WTC11 (cell line): ENCODE data around the gene HRH1. TPM values are rescaled to one million over a fixed set of nuclear protein-coding genes. Genes with fewer than 3 reads are reported as not detected.

Experiments
- ATAC-seq: fragments of 200-7000 bp; cut with Tn5 transposase; 2 replicates; pipeline ENCODE4 v1.10.0; 2021; ENCODE audit warnings: mild to moderate bottlenecking, moderate library complexity
- CTCF ChIA-PET: fragments of 300-600 bp; sonication (Branson Sonifier 250); formaldehyde crosslinking; loops from one replicate; lab custom pipeline; 2021; ENCODE audit warnings: antibody characterized with exemption; lab: Charles Lee
- POLR2A ChIA-PET: fragments of 350-600 bp; sonication (Branson Sonifier 250); formaldehyde crosslinking; loops from one replicate; lab custom pipeline; 2021; ENCODE audit warnings: antibody characterized with exemption; lab: Charles Lee
- DNase-seq: peaks from one replicate; pipeline ENCODE4 v3.0.0; 2021; ENCODE audit warnings: low spot score
- H3K27ac Mint-ChIP-seq: 2 replicates; pipeline ENCODE4 v1.8.0; 2021; ENCODE audit warnings: mixed read lengths
- H3K27me3 Mint-ChIP-seq: 2 replicates; pipeline ENCODE4 v1.8.0; 2021; ENCODE audit warnings: low read depth, mild to moderate bottlenecking, moderate library complexity, mixed read lengths
- H3K36me3 Mint-ChIP-seq: 2 replicates; pipeline ENCODE4 v1.8.0; 2021; ENCODE audit warnings: mixed read lengths
- H3K4me1 Mint-ChIP-seq: 2 replicates; pipeline ENCODE4 v1.8.0; 2022; ENCODE audit warnings: mixed read lengths
- H3K4me3 Mint-ChIP-seq: 2 replicates; pipeline ENCODE4 v1.8.0; 2021; ENCODE audit warnings: mild to moderate bottlenecking, moderate library complexity, mixed read lengths
- H3K9me3 Mint-ChIP-seq: 2 replicates; pipeline ENCODE4 v1.8.0; 2021; ENCODE audit warnings: mixed read lengths
- ATF1 ChIP-seq: sonication (generic); formaldehyde crosslinking; IDR thresholded peaks from 2 replicates; pipeline ENCODE4 v1.8.1; 2023; ENCODE audit warnings: mild to moderate bottlenecking, moderate library complexity, missing genetic modification reagents
- ATF6 ChIP-seq: sonication (generic); formaldehyde crosslinking; IDR thresholded peaks from 2 replicates; pipeline ENCODE4 v1.8.1; 2023; ENCODE audit warnings: mild to moderate bottlenecking, missing genetic modification reagents
- CREB1 ChIP-seq: sonication (generic); formaldehyde crosslinking; IDR thresholded peaks from 2 replicates; pipeline ENCODE4 v1.8.0; 2023; ENCODE audit warnings: mild to moderate bottlenecking, missing genetic modification reagents
- ESRRA ChIP-seq: sonication (generic); formaldehyde crosslinking; IDR thresholded peaks from 2 replicates; pipeline ENCODE4 v1.8.1; 2022; ENCODE audit warnings: mild to moderate bottlenecking, missing genetic modification reagents, borderline replicate concordance
- GABPB1 ChIP-seq: sonication (generic); formaldehyde crosslinking; IDR thresholded peaks from 2 replicates; pipeline ENCODE4 v1.8.1; 2023; ENCODE audit warnings: mild to moderate bottlenecking, missing genetic modification reagents
- GTF2I ChIP-seq: fragments of 250-450 bp; sonication (Bioruptor Pico); conservative IDR thresholded peaks from 2 replicates; pipeline ENCODE4 v1.4.0; 2021; ENCODE audit warnings: mild to moderate bottlenecking
- RORB ChIP-seq: fragments of 250-450 bp; sonication (Bioruptor Pico); IDR thresholded peaks from 2 replicates; pipeline ENCODE4 v1.9.0; 2021; ENCODE audit warnings: mild to moderate bottlenecking
- TEAD1 ChIP-seq: sonication (generic); formaldehyde crosslinking; IDR thresholded peaks from 2 replicates; pipeline ENCODE4 v1.8.0; 2022; ENCODE audit warnings: mild to moderate bottlenecking, missing genetic modification reagents
- ZNF121 ChIP-seq: sonication (generic); formaldehyde crosslinking; IDR thresholded peaks from 2 replicates; pipeline ENCODE4 v1.8.0; 2023; ENCODE audit warnings: missing genetic modification reagents
- ZNF138 ChIP-seq: sonication (generic); formaldehyde crosslinking; conservative IDR thresholded peaks from 2 replicates; pipeline ENCODE4 v1.8.1; 2022; ENCODE audit warnings: mild to moderate bottlenecking, moderate library complexity, missing genetic modification reagents
- ZNF232 ChIP-seq: sonication (generic); formaldehyde crosslinking; IDR thresholded peaks from 2 replicates; pipeline ENCODE4 v1.8.0; 2022; ENCODE audit warnings: mild to moderate bottlenecking, missing genetic modification reagents
- total RNA-seq: library from RNA; stranded (reverse); gene quantifications from 3 replicates; pipeline ENCODE4 v1.2.3, GENCODE V29; 2021
- TF ChIP-seq, protein P1 (sequence below): sonication (generic); formaldehyde crosslinking; IDR thresholded peaks from 2 replicates; pipeline ENCODE4 v1.8.0; 2022; ENCODE audit warnings: mild to moderate bottlenecking, missing genetic modification reagents
- TF ChIP-seq, protein P2 (sequence below): sonication (generic); formaldehyde crosslinking; conservative IDR thresholded peaks from 2 replicates; pipeline ENCODE4 v1.8.1; 2023; ENCODE audit warnings: mild to moderate bottlenecking, low read depth, missing genetic modification reagents, moderate library complexity
- TF ChIP-seq, protein P3 (sequence below): sonication (generic); formaldehyde crosslinking; IDR thresholded peaks from 2 replicates; pipeline ENCODE4 v1.8.1; 2023; ENCODE audit warnings: mild to moderate bottlenecking, missing genetic modification reagents, moderate library complexity
- TF ChIP-seq, protein P4 (sequence below): fragments of 250-450 bp; sonication (Bioruptor Pico); IDR thresholded peaks from 2 replicates; pipeline ENCODE4 v1.9.0; 2021; ENCODE audit warnings: mild to moderate bottlenecking, borderline replicate concordance
- TF ChIP-seq, protein P5 (sequence below): sonication (generic); formaldehyde crosslinking; IDR thresholded peaks from 2 replicates; pipeline ENCODE4 v1.8.0; 2023; ENCODE audit warnings: mild to moderate bottlenecking, missing genetic modification reagents
- TF ChIP-seq, protein P6 (sequence below): fragments of 250-450 bp; sonication (Bioruptor Pico); IDR thresholded peaks from 2 replicates; pipeline ENCODE4 v2.1.2; 2022; ENCODE audit warnings: mild to moderate bottlenecking, moderate library complexity
- TF ChIP-seq, protein P7 (sequence below): sonication (generic); formaldehyde crosslinking; IDR thresholded peaks from 2 replicates; pipeline ENCODE4 v1.8.1; 2022; ENCODE audit warnings: mild to moderate bottlenecking, missing genetic modification reagents, moderate library complexity, borderline replicate concordance

HRH1 gene
- total RNA-seq, 1 experiment from 2014 or later: not detected

- TF ChIP-seq, protein P1, sequence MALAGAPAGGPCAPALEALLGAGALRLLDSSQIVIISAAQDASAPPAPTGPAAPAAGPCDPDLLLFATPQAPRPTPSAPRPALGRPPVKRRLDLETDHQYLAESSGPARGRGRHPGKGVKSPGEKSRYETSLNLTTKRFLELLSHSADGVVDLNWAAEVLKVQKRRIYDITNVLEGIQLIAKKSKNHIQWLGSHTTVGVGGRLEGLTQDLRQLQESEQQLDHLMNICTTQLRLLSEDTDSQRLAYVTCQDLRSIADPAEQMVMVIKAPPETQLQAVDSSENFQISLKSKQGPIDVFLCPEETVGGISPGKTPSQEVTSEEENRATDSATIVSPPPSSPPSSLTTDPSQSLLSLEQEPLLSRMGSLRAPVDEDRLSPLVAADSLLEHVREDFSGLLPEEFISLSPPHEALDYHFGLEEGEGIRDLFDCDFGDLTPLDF (CRISPR knock-in tag): no peak
- TF ChIP-seq ZNF121 (CRISPR knock-in tag) (no peak), ZNF138 (no peak), ATF1 (no peak), ESRRA (CRISPR knock-in tag) (no peak), ATF6 (CRISPR knock-in tag) (no peak)
- TF ChIP-seq, protein P2, sequence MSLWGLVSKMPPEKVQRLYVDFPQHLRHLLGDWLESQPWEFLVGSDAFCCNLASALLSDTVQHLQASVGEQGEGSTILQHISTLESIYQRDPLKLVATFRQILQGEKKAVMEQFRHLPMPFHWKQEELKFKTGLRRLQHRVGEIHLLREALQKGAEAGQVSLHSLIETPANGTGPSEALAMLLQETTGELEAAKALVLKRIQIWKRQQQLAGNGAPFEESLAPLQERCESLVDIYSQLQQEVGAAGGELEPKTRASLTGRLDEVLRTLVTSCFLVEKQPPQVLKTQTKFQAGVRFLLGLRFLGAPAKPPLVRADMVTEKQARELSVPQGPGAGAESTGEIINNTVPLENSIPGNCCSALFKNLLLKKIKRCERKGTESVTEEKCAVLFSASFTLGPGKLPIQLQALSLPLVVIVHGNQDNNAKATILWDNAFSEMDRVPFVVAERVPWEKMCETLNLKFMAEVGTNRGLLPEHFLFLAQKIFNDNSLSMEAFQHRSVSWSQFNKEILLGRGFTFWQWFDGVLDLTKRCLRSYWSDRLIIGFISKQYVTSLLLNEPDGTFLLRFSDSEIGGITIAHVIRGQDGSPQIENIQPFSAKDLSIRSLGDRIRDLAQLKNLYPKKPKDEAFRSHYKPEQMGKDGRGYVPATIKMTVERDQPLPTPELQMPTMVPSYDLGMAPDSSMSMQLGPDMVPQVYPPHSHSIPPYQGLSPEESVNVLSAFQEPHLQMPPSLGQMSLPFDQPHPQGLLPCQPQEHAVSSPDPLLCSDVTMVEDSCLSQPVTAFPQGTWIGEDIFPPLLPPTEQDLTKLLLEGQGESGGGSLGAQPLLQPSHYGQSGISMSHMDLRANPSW: no peak
Measured at GRCh38 chr3:11155341-11156025, 1.2 kb downstream of the HRH1 start (continued).

- no peaks in the 10 kb centered on the region for H3K9me3 Mint-ChIP-seq
- H3K27ac Mint-ChIP-seq: no peak overlapping the region
- ChIA-PET POLR2A (no interaction called here), CTCF (interaction anchor here (0.6 to 3.9 kb wide), 14 partner anchors 16 to 383 kb away, joined by 3 to 52 read pairs (median 5); partner anchors contain the start of gene ATG7)
- H3K36me3 Mint-ChIP-seq: no peaks in the 10 kb centered on the region
- peaks cover 64% of the 10 kb centered on the region for H3K27me3 Mint-ChIP-seq
- ATAC-seq (no peak), DNase-seq (no peak)
- H3K4me1 Mint-ChIP-seq: peaks cover 12% of the 10 kb centered on the region
- H3K4me3 Mint-ChIP-seq: no peak overlapping the region
- no peak for TF ChIP-seq TEAD1
- no peak for TF ChIP-seq RORB (CRISPR knock-in tag)
- TF ChIP-seq, protein P3, sequence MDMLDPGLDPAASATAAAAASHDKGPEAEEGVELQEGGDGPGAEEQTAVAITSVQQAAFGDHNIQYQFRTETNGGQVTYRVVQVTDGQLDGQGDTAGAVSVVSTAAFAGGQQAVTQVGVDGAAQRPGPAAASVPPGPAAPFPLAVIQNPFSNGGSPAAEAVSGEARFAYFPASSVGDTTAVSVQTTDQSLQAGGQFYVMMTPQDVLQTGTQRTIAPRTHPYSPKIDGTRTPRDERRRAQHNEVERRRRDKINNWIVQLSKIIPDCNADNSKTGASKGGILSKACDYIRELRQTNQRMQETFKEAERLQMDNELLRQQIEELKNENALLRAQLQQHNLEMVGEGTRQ (CRISPR knock-in tag): no peak
- TF ChIP-seq GTF2I (CRISPR knock-in tag): no peak
- TF ChIP-seq, protein P4, sequence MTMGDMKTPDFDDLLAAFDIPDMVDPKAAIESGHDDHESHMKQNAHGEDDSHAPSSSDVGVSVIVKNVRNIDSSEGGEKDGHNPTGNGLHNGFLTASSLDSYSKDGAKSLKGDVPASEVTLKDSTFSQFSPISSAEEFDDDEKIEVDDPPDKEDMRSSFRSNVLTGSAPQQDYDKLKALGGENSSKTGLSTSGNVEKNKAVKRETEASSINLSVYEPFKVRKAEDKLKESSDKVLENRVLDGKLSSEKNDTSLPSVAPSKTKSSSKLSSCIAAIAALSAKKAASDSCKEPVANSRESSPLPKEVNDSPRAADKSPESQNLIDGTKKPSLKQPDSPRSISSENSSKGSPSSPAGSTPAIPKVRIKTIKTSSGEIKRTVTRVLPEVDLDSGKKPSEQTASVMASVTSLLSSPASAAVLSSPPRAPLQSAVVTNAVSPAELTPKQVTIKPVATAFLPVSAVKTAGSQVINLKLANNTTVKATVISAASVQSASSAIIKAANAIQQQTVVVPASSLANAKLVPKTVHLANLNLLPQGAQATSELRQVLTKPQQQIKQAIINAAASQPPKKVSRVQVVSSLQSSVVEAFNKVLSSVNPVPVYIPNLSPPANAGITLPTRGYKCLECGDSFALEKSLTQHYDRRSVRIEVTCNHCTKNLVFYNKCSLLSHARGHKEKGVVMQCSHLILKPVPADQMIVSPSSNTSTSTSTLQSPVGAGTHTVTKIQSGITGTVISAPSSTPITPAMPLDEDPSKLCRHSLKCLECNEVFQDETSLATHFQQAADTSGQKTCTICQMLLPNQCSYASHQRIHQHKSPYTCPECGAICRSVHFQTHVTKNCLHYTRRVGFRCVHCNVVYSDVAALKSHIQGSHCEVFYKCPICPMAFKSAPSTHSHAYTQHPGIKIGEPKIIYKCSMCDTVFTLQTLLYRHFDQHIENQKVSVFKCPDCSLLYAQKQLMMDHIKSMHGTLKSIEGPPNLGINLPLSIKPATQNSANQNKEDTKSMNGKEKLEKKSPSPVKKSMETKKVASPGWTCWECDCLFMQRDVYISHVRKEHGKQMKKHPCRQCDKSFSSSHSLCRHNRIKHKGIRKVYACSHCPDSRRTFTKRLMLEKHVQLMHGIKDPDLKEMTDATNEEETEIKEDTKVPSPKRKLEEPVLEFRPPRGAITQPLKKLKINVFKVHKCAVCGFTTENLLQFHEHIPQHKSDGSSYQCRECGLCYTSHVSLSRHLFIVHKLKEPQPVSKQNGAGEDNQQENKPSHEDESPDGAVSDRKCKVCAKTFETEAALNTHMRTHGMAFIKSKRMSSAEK (CRISPR knock-in tag): no peak
- TF ChIP-seq GABPB1 (CRISPR knock-in tag): no peak
- TF ChIP-seq, protein P5, sequence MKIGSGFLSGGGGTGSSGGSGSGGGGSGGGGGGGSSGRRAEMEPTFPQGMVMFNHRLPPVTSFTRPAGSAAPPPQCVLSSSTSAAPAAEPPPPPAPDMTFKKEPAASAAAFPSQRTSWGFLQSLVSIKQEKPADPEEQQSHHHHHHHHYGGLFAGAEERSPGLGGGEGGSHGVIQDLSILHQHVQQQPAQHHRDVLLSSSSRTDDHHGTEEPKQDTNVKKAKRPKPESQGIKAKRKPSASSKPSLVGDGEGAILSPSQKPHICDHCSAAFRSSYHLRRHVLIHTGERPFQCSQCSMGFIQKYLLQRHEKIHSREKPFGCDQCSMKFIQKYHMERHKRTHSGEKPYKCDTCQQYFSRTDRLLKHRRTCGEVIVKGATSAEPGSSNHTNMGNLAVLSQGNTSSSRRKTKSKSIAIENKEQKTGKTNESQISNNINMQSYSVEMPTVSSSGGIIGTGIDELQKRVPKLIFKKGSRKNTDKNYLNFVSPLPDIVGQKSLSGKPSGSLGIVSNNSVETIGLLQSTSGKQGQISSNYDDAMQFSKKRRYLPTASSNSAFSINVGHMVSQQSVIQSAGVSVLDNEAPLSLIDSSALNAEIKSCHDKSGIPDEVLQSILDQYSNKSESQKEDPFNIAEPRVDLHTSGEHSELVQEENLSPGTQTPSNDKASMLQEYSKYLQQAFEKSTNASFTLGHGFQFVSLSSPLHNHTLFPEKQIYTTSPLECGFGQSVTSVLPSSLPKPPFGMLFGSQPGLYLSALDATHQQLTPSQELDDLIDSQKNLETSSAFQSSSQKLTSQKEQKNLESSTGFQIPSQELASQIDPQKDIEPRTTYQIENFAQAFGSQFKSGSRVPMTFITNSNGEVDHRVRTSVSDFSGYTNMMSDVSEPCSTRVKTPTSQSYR (CRISPR knock-in tag): no peak
- no peak for TF ChIP-seq CREB1 (CRISPR knock-in tag)
- TF ChIP-seq, protein P6, sequence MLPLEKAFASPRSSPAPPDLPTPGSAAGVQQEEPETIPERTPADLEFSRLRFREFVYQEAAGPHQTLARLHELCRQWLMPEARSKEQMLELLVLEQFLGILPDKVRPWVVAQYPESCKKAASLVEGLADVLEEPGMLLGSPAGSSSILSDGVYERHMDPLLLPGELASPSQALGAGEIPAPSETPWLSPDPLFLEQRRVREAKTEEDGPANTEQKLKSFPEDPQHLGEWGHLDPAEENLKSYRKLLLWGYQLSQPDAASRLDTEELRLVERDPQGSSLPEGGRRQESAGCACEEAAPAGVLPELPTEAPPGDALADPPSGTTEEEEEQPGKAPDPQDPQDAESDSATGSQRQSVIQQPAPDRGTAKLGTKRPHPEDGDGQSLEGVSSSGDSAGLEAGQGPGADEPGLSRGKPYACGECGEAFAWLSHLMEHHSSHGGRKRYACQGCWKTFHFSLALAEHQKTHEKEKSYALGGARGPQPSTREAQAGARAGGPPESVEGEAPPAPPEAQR (CRISPR knock-in tag): no peak
- TF ChIP-seq, protein P7, sequence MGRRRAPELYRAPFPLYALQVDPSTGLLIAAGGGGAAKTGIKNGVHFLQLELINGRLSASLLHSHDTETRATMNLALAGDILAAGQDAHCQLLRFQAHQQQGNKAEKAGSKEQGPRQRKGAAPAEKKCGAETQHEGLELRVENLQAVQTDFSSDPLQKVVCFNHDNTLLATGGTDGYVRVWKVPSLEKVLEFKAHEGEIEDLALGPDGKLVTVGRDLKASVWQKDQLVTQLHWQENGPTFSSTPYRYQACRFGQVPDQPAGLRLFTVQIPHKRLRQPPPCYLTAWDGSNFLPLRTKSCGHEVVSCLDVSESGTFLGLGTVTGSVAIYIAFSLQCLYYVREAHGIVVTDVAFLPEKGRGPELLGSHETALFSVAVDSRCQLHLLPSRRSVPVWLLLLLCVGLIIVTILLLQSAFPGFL (CRISPR knock-in tag): no peak
- TF ChIP-seq ZNF232 (CRISPR knock-in tag): no peak
- TF ChIP-seq, all 79 proteins: peak for 0
Measured at GRCh38 chr3:11156026-11156410, 1.7 kb downstream of the HRH1 start.
